NCI-H82 treated with DMSO at 0.1 percent for 48 hours (cell line): ENCODE data around the gene RRAS2.
A peak's percentile ranks its signal among the peaks of the same experiment; 100 is the strongest.
"Not testable (repeated sequence)": the region's sequence is repeated elsewhere in the genome, so short reads cannot be mapped to it uniquely, and the experiment has no call there.

Experiments used
- DNase-seq: peaks from one replicate; lab custom pipeline; 2025; ENCODE audit not compliant: unreplicated experiment; lab: John Stamatoyannopoulos, UW

Gene RRAS2

DNA sequence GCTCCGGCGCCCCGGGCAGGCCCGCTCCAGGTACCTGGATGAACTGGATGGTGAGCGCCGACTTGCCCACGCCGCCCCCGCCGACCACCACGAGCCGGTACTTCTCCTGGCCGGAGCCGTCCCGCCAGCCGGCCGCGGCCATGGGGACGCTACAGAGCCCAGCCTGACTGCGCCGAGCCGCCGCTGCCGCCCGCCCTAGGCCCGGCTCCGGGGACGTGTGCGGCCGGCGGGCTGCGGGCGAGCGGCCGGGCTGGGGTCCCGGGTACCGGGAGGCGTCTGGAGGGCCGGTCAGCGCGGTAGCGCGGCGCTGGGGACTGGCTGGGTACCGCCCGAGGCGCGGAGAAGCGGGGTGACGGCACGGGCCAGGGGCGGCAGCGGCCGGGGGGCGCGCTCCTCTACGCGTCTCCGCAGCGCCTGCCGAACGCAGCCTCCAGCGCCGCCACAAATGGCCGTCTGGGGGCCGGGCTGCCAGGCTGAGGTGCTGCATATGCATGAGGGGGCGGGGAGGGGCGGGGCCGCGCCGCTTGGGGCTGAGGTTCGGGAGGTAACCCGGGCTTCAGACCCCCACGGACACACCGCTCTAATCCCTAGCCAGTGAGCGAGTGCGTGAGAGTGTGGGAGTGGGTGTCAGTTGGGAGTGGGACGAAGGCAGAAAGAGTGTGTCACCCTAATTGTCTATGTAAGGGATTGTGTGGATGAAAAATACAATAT is at the start of gene RRAS2:
TSS of gene RRAS2 (minus strand) at position 455 of the 711 bp plus-strand sequence. CDS start at position 142, 313 bp downstream.
- peak; percentile 31 for DNase-seq

GRCh38 chr11:14408612-14409011 is 49.6 kb upstream of the RRAS2 start:
- no peak for DNase-seq

GRCh38 chr11:14406116-14406515 is 47.1 kb upstream of the RRAS2 start:
- DNase-seq: not testable (repeated sequence)

GRCh38 chr11:14403528-14403927 is 44.5 kb upstream of the RRAS2 start:
- not testable (repeated sequence) for DNase-seq

- DNase-seq: no peak
These were observed 40.1 kb upstream of the RRAS2 start for GRCh38 chr11:14399087-14399486.

DNA sequence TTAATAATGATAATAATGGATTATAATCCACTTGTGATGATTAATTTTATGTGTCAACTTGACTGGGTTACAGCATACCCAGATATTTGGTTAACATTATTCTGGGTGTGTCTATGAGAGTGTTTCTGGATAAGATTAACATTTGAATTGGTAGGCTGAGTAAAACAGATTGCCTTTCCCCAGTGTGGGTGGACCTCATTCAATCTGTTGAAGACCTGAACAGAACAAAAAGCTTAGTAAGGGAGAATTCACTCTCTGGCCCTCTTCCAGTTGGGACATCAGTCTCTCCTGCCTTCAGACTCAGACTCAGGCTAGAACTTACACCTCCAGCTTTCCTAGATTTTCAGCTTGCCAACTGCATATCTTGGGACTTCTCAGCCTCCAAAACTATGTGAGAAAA is 37.3 kb upstream of the RRAS2 start:
- DNase-seq: no peak

DNA sequence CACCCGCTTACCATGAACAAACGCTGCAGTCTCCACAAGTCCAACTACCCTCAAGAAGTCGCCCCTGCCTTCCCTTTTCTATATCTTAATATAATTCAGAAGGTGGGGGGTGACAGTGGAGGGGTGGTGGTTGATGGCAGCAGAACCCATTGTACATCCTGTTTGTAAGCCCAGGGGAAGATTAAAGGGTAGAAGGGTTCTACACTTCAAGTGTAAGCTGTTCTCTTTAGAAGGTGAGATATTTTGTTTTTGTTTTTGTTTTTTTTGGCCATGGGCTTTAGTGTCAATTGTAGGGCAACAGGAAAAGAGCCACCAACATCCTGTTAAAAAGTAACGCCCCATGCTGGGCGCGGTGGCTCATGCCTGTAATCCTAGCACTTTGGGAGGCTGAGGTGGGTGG is 34.9 kb upstream of the RRAS2 start:
- no peak for DNase-seq

GRCh38 chr11:14393129-14393528 is 34.1 kb upstream of the RRAS2 start:
- DNase-seq: no peak

DNA sequence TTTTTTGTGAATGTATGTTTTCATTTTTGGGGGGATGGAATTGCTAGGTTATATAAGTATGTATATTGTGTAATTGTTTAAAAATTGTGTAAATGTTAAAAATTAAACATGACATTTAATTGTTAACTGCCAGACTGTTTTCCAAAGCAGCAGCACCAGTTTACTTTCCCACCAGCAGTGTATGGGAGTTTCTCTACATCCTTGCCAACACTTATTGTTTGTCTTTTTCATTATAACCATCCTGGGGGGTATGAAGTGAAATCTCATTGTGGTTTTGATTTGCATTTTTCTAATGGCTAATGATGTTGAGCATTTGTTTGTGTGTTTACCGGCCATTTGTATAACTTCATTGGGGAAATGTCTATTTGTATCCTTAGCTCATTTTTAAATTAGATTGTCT is 31.7 kb upstream of the RRAS2 start:
- no peak for DNase-seq

DNA sequence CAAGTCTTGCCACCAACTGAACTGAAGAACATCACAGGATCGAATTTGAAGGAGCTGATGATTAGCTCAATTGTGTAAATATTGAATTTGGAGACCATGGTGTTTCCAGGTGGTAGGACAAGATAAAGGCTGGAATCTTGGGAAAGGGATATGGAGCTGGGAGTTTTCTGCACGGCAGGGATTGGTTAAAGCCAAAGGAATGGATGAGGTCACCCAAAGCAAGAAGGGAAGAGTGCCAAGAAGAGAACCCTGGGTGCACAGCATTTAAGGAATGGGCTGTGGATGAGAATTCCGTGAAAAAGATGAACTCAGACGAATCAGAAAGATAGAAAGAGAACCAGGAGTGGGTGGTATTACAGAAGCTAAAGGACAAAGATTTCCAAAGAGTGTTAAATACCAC is 29.4 kb upstream of the RRAS2 start:
- no peak for DNase-seq

- DNase-seq: no peak
These were observed 28.0 kb upstream of the RRAS2 start for GRCh38 chr11:14386895-14387480.

DNA sequence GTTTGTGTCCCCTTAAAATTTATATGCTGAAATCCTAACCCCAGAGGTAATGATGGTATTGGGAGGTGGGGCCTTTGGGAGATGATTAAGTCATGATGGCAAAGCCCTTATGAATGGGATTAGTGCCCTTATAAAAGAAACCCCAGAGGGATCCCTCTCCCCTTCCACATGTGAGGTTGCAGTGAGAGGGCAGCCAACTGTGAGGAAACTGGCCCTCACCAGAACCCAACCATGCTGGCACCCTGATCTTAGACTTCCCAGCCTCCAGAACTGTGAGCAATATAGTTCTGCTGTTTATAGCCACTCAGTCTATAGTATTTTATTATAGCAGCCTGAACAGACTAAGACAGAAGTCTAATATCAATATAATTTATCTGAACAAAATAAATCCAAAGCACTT is 27.1 kb upstream of the RRAS2 start:
- DNase-seq: no peak

DNA sequence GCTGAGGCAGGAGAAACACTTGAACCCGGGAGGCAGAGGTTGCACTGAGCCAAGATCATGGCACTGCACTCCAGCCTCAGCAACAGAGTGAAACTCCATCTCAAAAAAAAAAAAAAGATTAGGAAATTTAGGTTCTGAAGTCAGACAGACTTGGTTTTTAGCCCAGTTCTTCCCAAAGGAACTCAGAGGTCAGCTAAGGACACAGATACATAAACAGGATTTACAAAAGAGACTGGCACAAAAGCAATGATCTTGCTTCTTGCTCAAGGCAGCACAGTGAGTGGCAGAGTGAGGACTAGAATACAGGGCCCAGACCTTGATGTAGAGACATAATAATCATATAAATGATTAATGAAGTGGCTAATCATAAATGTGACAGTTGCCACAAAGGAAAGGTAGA is 25.4 kb upstream of the RRAS2 start:
- no peak for DNase-seq

- no peak for DNase-seq
These were observed 23.0 kb upstream of the RRAS2 start for GRCh38 chr11:14381968-14382367.

- no peak for DNase-seq
These were observed 22.1 kb upstream of the RRAS2 start for GRCh38 chr11:14380947-14381561.

- DNase-seq: no peak
These were observed 21.3 kb upstream of the RRAS2 start for GRCh38 chr11:14380125-14380936.

DNA sequence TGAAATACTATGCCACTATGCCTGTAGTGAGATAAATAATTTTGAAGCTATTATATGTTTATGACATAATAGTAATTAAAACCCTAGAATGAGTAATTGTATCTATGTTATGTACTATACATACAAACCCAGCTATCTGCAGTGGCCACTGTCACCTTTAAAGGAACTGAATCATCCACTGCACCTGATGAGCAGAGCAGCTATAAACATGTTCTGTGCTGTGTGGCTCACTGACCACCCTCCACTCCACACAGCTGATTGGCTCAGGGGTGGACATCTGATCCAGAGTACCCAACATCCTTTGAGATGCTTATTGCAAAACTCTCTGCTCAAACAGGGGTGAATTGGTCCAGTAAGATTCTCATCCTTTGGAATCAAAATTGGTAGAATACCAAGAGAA is 19.2 kb upstream of the RRAS2 start:
- DNase-seq: no peak

DNA sequence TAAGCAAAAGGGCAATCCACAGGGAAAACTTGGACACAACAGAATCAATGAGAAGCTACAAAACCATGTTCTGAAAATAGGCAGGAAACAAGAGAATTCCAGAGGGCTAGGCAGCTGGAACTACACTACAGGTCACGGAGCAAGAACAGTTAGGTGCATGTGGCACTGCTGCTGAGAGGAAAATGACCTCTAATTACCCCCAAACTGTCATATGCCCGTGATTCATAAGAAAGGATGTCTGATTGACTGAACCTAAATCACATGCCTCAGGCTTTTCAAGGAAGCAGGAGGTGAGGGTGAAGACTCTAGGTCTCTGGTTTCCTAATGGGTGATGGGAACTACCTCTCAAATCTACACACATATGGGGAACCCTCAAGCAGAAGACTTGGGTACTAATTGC is 17.9 kb upstream of the RRAS2 start:
- no peak for DNase-seq

DNA sequence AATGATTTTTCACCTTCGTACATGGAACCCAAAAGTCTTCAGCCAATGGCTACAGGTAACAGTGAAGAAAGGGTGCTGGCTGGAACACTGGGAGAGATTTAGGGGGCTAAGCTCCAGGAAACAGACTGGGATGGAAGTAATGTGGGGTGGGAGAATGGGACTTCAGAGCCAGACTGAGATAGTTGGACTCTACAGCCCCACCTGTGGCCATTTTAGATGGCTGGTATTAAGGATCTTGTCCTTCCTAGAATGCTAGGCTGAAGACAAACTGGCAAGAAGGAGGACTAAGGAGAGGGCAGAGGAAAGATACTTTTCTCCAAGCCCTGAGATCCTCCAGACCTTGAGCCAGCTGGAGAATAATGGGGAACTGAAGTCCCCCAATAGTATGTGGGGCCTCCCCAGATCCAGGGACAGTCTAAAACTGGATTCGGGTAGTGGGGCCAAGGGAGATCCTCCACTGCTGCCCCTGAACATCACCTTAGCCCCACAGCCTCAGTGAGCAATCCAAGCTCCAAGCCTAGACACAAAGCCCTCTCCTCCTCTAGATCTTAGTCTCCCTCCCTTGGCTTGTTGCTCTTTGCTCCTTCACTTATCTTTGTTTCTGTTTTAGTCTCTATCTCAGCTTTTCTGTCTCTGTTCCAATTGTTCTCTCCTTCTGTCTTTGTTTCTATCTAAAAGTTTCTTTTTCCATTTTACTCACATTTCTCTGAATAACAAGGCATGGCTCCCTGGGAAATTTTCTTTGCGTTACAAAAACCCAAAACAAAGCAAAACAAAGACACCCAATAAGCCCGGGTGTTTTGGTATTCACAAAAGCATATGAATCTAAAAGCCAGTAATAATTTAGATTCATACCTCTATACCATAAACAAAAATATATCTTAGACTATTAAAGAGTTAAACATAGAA is 16.2 kb upstream of the RRAS2 start:
- DNase-seq: no peak

- no peak for DNase-seq
These were observed 15.1 kb upstream of the RRAS2 start for GRCh38 chr11:14373941-14374646.
